GM19043 (cell line): ENCODE data around the gene DPF3.

ENCODE experiments used
- ATAC-seq: cut with Tn5 transposase; IDR thresholded peaks from one replicate; pipeline ENCODE4 v1.9.1; 2021; ENCODE audit warnings: low read depth; ENCODE audit not compliant: unreplicated experiment

The DPF3 gene

DNA sequence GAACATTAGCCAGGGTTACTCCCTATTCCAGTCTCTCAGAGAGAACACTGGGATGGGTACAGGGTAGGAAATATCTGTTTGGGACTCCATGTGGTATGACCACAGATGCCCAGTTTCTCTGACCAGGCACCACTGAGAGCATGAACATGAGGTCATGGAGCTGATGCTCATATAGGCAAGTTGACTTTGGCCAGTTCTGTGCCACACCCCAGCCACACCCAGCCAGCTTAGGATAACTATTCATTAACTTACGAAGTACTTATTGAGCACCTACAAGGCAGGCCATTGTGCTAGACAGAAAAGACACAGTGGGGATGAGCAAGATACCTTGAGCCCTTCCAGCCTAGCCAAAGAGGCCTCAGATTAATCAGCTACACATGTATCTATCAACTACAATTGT lies 262.5 kb downstream of the DPF3 start:
- ATAC-seq: no peak

GRCh38 chr14:72630374-72630773 lies 263.5 kb downstream of the DPF3 start:
- ATAC-seq: no peak

- no peak for ATAC-seq
Observed at GRCh38 chr14:72629534-72629933, 264.4 kb downstream of the DPF3 start.

- ATAC-seq: no peak
Observed at GRCh38 chr14:72625689-72626088, 268.2 kb downstream of the DPF3 start.

DNA sequence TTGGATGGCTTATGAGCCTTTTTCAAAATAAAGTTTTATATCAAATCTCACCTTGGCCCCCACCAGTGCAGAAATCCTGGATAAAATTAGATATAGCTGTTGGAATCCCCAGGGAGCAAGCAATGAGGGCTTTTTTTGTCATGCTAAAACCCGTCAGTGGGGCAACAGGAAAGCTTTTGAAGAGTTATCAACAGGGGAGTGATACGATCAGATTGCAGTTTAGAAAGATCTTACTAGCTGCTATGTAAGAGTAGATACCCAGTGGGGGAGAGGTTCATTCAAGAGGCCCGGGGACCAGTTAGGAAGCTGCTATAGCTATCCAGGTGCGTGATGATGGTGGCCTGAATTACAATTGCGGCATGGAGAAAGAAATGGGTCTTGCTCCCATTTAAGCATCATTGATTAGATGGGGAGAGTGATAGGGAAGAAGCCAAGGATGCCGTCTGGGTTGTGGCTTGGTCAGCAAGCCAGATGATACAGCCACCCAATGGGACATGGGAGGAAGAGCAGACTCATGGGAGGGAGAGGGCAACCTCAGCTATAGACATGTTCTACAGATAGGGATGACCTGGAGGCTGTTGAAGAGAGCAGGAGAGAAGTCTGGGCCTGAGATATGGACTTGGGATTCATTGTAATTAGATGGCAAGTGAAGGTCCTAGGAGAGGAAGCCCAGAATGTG lies 272.4 kb downstream of the DPF3 start:
- ATAC-seq: no peak

- ATAC-seq: no peak
Observed at GRCh38 chr14:72619881-72620280, 274.0 kb downstream of the DPF3 start.

DNA sequence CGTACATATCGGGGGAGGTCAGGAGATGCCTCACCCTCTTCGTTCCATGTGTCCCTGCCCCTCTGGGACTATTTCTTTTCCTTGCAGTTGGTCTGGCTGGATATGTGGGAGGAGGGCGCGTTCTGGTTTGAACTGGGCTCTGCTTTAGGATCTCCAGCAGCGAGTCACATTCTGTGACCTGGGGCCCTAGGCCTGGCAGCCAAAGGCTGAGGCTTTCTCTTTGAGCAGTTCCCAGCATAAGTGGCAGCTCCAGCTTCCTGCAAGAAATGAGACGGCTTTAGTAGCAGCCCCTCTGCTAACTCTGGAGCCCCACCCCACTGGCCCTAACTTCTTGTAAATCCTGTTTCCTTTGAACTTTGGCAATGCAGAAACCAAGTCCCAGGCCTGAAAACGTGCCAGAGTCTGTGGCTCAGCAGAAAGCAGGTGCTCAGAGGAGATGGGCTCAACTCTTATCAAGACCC lies 274.8 kb downstream of the DPF3 start:
- no peak for ATAC-seq

GRCh38 chr14:72618424-72618823 lies 275.5 kb downstream of the DPF3 start:
- ATAC-seq: no peak

GRCh38 chr14:72617391-72618031 lies 276.4 kb downstream of the DPF3 start:
- no peak for ATAC-seq

DNA sequence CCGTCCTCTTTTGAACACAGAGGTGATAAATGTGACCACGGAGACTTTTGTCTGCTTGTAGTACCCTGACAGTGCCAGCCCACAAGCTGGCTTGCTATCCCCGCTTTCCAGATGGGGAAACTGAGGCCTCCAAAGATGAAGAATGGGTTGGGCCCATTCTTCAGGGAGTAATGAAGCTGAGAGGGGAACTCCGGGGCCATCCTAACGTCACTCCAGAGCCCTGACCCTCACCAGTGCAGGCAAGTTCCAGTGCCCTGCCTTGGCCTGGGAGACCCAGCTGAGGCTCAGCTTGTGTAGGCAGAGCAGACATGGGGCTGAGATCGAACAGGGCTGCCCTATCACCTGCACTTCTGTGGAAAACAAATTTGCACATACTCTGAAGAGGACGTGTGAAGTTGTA lies 277.1 kb downstream of the DPF3 start:
- ATAC-seq: no peak

- ATAC-seq: no peak
Observed at GRCh38 chr14:72616294-72616693, 277.6 kb downstream of the DPF3 start.

GRCh38 chr14:72615451-72616121 lies 278.3 kb downstream of the DPF3 start:
- ATAC-seq: no peak

DNA sequence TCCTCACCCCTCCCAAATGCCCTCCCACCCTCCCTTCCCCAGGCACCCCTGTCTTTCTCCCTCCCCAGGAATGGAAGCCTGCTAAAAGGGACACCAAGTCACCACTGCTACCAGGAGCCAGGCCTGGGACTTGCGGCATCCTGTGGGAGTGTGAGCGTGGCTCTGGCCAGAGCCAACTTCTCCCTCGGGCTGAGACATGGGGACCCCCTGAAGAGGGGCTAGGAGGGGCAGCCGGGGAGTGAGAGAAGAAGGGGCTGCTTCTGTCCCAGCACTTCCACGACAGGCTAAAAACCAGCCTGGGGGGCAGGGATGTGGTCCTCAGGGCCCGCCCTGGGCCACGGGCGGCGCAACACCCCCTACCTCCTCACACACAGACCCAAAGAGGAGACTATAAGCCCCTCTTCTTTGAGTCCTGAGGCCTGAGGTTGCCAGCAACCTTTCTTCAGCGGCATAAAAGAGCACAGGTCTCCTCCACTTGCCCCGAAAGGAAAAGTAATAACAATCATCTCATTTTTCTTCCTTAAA lies 278.9 kb downstream of the DPF3 start:
- ATAC-seq: no peak

- ATAC-seq: no peak
Observed at GRCh38 chr14:72614365-72614764, 279.5 kb downstream of the DPF3 start.

GRCh38 chr14:72613975-72614319 lies 280.0 kb downstream of the DPF3 start:
- ATAC-seq: no peak

DNA sequence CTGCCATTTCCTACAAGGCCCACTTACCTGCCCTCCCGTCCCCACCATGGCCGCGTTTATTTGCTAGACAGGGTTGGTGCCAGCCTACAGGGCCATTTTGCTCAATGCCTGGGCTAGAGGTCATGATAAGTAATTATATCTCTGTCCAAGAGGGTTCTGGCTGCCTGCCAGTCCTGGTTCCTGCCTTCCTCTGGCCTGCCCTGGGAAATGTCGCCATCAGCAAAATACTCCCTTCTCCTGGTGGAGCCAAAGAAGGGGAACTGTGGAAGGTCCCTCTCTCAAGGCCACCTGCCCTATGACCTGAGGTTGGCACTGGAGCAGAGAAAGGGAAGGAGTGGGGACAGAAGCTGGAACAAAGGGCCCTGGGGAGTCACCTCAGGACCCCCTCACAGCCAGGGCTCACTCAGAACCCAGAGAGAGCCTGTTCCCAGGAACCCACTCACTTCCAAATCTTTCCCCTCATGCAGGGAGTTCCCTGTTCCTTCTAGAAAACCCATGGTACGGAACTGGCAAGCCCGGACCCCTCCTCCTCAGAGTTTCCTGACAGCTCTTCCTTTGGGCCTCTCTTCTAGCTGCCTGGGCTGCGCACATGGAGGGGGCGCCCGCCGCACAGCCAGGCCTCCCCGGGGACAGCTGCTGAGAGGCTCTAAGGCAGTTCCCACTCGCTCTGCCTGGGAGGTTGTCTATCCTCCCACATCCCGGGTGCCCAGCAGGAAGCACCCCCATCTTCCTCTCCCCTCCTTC lies 280.5 kb downstream of the DPF3 start:
- no peak for ATAC-seq

GRCh38 chr14:72612041-72612440 lies 281.9 kb downstream of the DPF3 start:
- no peak for ATAC-seq

GRCh38 chr14:72611506-72611905 lies 282.4 kb downstream of the DPF3 start:
- no peak for ATAC-seq

DNA sequence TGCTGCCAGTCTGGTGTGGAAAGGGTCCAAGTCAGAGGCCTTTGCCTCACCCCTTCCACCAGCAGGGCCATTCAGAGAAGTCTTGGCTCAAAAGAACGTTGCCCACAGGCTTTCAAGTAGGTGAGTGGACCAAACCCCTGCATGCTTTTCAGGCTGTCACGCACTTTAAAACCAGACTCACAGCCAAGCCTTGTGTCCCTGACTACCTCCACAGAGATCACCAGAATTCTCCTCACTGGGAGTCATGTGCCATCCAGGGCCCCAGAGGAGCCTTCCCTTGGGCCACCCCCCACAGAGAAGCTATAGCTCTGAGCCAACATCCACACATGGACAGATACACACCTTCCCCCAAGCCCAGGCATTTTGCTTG lies 283.1 kb downstream of the DPF3 start:
- ATAC-seq: no peak

- no peak for ATAC-seq
Observed at GRCh38 chr14:72610096-72610830, 283.6 kb downstream of the DPF3 start.
